Measurements from ENCODE around the gene TRIM41.

DNA sequence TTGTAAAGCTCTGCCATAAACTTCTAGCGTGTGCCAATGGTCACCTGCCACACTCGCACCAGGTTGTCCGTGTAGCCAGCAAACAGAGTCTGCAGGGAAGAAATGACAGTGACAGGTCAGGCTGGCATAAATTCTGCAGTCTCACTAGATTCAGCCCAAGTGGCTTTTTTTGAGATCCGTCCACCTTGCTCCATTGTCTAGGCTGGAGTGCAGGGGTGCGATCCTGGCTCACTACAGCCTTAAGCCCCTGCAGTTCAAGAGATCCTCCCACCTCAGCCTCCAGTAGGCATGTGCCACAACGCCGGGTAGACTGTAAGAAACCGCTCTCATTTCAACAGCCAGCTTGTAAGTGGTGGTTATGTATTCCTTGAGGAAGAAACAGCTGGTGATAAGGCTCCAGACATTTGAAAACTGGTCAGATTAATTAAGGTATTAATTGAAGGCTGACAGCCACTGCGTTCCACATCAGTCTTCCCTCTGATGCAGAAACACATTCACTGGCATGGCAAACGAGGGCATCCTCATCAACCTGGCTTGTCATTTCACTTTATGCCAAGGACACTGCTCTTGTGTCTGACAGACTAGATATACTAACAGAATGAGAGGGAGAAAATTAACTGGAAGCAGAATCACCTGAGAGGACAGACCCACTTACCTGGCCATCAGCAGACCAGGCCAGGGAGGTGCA is 14.0 kb downstream of the TRIM41 start:
- TF ChIP-seq, protein P1, sequence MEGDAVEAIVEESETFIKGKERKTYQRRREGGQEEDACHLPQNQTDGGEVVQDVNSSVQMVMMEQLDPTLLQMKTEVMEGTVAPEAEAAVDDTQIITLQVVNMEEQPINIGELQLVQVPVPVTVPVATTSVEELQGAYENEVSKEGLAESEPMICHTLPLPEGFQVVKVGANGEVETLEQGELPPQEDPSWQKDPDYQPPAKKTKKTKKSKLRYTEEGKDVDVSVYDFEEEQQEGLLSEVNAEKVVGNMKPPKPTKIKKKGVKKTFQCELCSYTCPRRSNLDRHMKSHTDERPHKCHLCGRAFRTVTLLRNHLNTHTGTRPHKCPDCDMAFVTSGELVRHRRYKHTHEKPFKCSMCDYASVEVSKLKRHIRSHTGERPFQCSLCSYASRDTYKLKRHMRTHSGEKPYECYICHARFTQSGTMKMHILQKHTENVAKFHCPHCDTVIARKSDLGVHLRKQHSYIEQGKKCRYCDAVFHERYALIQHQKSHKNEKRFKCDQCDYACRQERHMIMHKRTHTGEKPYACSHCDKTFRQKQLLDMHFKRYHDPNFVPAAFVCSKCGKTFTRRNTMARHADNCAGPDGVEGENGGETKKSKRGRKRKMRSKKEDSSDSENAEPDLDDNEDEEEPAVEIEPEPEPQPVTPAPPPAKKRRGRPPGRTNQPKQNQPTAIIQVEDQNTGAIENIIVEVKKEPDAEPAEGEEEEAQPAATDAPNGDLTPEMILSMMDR (IDR thresholded peaks at IDR 0.05; ENCODE audit: poor library complexity, severe bottlenecking) = no peak
- TF ChIP-seq TAF1 (IDR thresholded peaks at IDR 0.05; ENCODE audit: low read depth) = no peak

Data from neural cell (in vitro differentiated cells).